ENCODE data around the gene NHS.

DNA sequence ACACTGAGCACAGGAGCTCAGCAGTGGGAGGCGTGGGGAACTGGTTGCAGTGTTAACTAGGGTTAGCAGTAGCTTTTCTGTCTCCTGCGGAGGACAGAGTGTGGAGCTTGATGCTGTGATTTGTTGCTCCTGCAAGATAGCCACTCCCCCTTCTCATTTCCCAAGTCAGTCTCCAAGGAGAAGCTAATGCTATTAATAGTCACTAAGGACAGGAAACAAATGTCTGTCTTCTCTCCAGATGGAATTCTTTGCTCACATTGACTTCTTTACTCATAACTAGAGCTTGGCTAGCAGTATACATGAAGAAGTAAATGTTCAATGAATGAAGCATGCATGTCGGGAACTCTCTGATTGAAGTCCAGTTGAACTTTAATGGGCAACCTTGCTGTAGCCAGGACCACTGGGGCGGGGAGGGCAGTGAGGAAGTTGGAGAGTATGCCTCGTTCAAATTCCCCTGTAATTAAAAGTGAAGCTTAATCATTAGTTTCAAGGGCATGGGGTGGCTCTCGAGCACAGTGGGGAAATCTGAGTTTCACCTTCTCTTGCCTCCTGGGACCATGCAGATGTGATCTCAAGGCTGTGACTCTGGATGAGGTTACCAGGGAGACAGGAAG is 205.6 kb downstream of the NHS start:
- TF ChIP-seq FOS (IDR thresholded peaks at IDR 0.05; ENCODE audit: low read depth, low read length), result no peak
- TF ChIP-seq, protein P1, sequence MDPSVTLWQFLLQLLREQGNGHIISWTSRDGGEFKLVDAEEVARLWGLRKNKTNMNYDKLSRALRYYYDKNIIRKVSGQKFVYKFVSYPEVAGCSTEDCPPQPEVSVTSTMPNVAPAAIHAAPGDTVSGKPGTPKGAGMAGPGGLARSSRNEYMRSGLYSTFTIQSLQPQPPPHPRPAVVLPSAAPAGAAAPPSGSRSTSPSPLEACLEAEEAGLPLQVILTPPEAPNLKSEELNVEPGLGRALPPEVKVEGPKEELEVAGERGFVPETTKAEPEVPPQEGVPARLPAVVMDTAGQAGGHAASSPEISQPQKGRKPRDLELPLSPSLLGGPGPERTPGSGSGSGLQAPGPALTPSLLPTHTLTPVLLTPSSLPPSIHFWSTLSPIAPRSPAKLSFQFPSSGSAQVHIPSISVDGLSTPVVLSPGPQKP (IDR thresholded peaks at IDR 0.05; ENCODE audit: borderline replicate concordance, low read depth, low read length), result no peak
- no peak for TF ChIP-seq RFX5 (IDR thresholded peaks at IDR 0.05; ENCODE audit: low read depth, low read length)
- TF ChIP-seq, protein P2, sequence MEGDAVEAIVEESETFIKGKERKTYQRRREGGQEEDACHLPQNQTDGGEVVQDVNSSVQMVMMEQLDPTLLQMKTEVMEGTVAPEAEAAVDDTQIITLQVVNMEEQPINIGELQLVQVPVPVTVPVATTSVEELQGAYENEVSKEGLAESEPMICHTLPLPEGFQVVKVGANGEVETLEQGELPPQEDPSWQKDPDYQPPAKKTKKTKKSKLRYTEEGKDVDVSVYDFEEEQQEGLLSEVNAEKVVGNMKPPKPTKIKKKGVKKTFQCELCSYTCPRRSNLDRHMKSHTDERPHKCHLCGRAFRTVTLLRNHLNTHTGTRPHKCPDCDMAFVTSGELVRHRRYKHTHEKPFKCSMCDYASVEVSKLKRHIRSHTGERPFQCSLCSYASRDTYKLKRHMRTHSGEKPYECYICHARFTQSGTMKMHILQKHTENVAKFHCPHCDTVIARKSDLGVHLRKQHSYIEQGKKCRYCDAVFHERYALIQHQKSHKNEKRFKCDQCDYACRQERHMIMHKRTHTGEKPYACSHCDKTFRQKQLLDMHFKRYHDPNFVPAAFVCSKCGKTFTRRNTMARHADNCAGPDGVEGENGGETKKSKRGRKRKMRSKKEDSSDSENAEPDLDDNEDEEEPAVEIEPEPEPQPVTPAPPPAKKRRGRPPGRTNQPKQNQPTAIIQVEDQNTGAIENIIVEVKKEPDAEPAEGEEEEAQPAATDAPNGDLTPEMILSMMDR (conservative IDR thresholded peaks at IDR 0.05; ENCODE audit: low read depth, low read length), result no peak
- no peak for TF ChIP-seq NFE2L2 (IDR thresholded peaks at IDR 0.05; ENCODE audit: low read depth, low read length)
- TF ChIP-seq RAD21 (IDR thresholded peaks at IDR 0.05; ENCODE audit: low read length), result no peak
